NCI-H187 treated with DMSO at 0.1 percent for 48 hours (cell line): ENCODE data around the gene MACO1.

Experiments
- DNase-seq: peaks from one replicate; lab custom pipeline; 2025; lab: John Stamatoyannopoulos, UW

MACO1 gene

GRCh38 chr1:25524568-25525360 is 94.1 kb downstream of the MACO1 start:
- DNase-seq: no peak

- DNase-seq: no peak
Measured at GRCh38 chr1:25525361-25525688, 94.6 kb downstream of the MACO1 start.

GRCh38 chr1:25526753-25527152 is 96.1 kb downstream of the MACO1 start:
- no peak for DNase-seq

GRCh38 chr1:25527226-25527846 is 96.6 kb downstream of the MACO1 start:
- no peak for DNase-seq

GRCh38 chr1:25527946-25528595 is 97.4 kb downstream of the MACO1 start:
- DNase-seq: no peak

GRCh38 chr1:25528881-25529517 is 98.3 kb downstream of the MACO1 start:
- DNase-seq: no peak

- DNase-seq: no peak
Measured at GRCh38 chr1:25529518-25530185, 99.0 kb downstream of the MACO1 start.

- DNase-seq: no peak
Measured at GRCh38 chr1:25530186-25531081, 99.7 kb downstream of the MACO1 start.

- DNase-seq: no peak
Measured at GRCh38 chr1:25531082-25531461, 100.4 kb downstream of the MACO1 start.

GRCh38 chr1:25532970-25533369 is 102.3 kb downstream of the MACO1 start:
- no peak for DNase-seq

- DNase-seq: no peak
Measured at GRCh38 chr1:25533775-25534409, 103.2 kb downstream of the MACO1 start.

- DNase-seq: no peak
Measured at GRCh38 chr1:25534410-25534788, 103.7 kb downstream of the MACO1 start.

- no peak for DNase-seq
Measured at GRCh38 chr1:25536124-25536523, 105.4 kb downstream of the MACO1 start.

GRCh38 chr1:25537153-25537831 is 106.6 kb downstream of the MACO1 start:
- no peak for DNase-seq

GRCh38 chr1:25538191-25538767 is 107.6 kb downstream of the MACO1 start:
- DNase-seq: no peak

- DNase-seq: no peak
Measured at GRCh38 chr1:25540750-25541342, 110.1 kb downstream of the MACO1 start.

GRCh38 chr1:25541425-25541824 is 110.7 kb downstream of the MACO1 start:
- DNase-seq: no peak

- no peak for DNase-seq
Measured at GRCh38 chr1:25541889-25542658, 111.4 kb downstream of the MACO1 start.

GRCh38 chr1:25543005-25543424 is 112.3 kb downstream of the MACO1 start:
- no peak for DNase-seq
